K562 (cell line): Measurements from ENCODE around the gene NCOA6. TPM values are rescaled to one million over a fixed set of nuclear protein-coding genes. Genes with fewer than 3 reads are reported as not detected.

ENCODE experiments used
- ATAC-seq: fragments of 200-7000 bp; cut with Tn5 transposase; 3 replicates; pipeline ENCODE4 v1.9.1; 2020; ENCODE audit warnings: moderate library complexity
- BruUV-seq: library from RNA; stranded (reverse); fragments of 400-500 nt; replicated peaks from 2 replicates; lab custom pipeline; 2021; lab: Mats Ljungman, UMichigan
- CTCF ChIA-PET: fragments of 300-600 bp; formaldehyde crosslinking; extraction: SDS; loops from one replicate; lab custom pipeline; 2021; ENCODE audit warnings: low intra/inter-chr PET ratio; lab: Yijun Ruan, JAX
- POLR2A ChIA-PET: fragments of 300-600, 350-650 bp; sonication (Branson Sonifier 250); formaldehyde crosslinking; extraction: SDS; loops from one replicate; lab custom pipeline; 2021; ENCODE audit warnings: antibody characterized with exemption, inconsistent platforms; lab: Yijun Ruan, JAX
- DNase-seq, 4 experiments: peaks; one replicate each; pipeline versions ENCODE4 v3.0.0 to v3.0.0-alpha.2; 2011 to 2018; ENCODE audit warnings: low spot score in 3 of 4, mixed read lengths in 3 of 4; ENCODE audit errors: extremely low read depth in 1 of 4
- FAIRE-seq: peaks from 2 replicates; lab custom pipeline; 2011; peaks lifted over from hg19 to GRCh38; lab: Jason Lieb, UNC
- H2AFZ ChIP-seq: 2 replicates; pipeline ENCODE4 v1.6.0; 2011; ENCODE audit warnings: low read depth, low read length, control low read depth, inconsistent platforms
- H3K27ac ChIP-seq: fragments of 200-600 bp; 3 replicates; pipeline ENCODE4 v1.8.0; 2011; ENCODE audit warnings: low read depth, mild to moderate bottlenecking, control low read depth, inconsistent platforms, low read length, moderate library complexity, mixed read lengths; ENCODE audit errors: extremely low read depth
- H3K27me3 ChIP-seq, 2 experiments: fragments of 300-600 bp in 1 of 2; 2 replicates in 1 of 2; 3 replicates in 1 of 2; pipeline versions ENCODE4 v1.6.0 to v1.8.0; 2011; ENCODE audit warnings: inconsistent platforms in 2 of 2, low read length in 2 of 2, mild to moderate bottlenecking in 1 of 2, mixed read lengths in 1 of 2, moderate library complexity in 1 of 2; ENCODE audit not compliant: control insufficient read depth in 2 of 2, insufficient read depth in 2 of 2
- H3K36me3 ChIP-seq: fragments of 300-600 bp; 3 replicates; pipeline ENCODE4 v1.8.0; 2011; ENCODE audit warnings: mild to moderate bottlenecking, low read length, inconsistent platforms; ENCODE audit not compliant: control insufficient read depth, insufficient read depth
- H3K4me1 ChIP-seq, 2 experiments: fragments of 200-600 bp in 1 of 2; replicated peaks in 1 of 2; 2 replicates in 1 of 2; 3 replicates in 1 of 2; pipeline versions ENCODE4 v1.5.1 to v1.8.0; 2011; ENCODE audit warnings: inconsistent platforms in 2 of 2, low read length in 2 of 2, mild to moderate bottlenecking in 1 of 2, mixed read lengths in 1 of 2, moderate library complexity in 1 of 2; ENCODE audit not compliant: control insufficient read depth in 2 of 2, insufficient read depth in 2 of 2
- H3K4me2 ChIP-seq: 2 replicates; pipeline ENCODE4 v1.6.1; 2011; ENCODE audit warnings: low read length, control low read depth, inconsistent platforms, mixed read lengths; ENCODE audit not compliant: insufficient read depth
- H3K4me3 ChIP-seq: fragments of 200-600 bp; sonication (generic), shearing (Covaris generic); 2 replicates; pipeline ENCODE4 v1.5.1; 2016; ENCODE audit warnings: control low read depth, inconsistent platforms
- H3K79me2 ChIP-seq: fragments of 200-600 bp; 3 replicates; pipeline ENCODE4 v1.8.0; 2011; ENCODE audit warnings: low read length, inconsistent platforms; ENCODE audit not compliant: control insufficient read depth, insufficient read depth
- H3K9ac ChIP-seq, 2 experiments: 2 replicates each; pipeline versions ENCODE4 v1.6.0 to v1.6.1; 2011; ENCODE audit warnings: low read depth in 2 of 2, low read length in 2 of 2, control low read depth in 1 of 2, inconsistent platforms in 1 of 2, mild to moderate bottlenecking in 1 of 2, mixed read lengths in 1 of 2; ENCODE audit not compliant: insufficient read depth in 1 of 2
- H3K9me1 ChIP-seq: one replicate; pipeline ENCODE4 v1.6.0; 2011; ENCODE audit warnings: inconsistent platforms, mild to moderate bottlenecking, low read length, moderate library complexity; ENCODE audit not compliant: control insufficient read depth, insufficient read depth
- H3K9me3 ChIP-seq: replicated peaks from 2 replicates; pipeline ENCODE4 v1.5.1; 2011; ENCODE audit warnings: low read depth, low read length, inconsistent platforms; ENCODE audit not compliant: control insufficient read depth, insufficient read depth
- H4K20me1 ChIP-seq: replicated peaks from 2 replicates; pipeline ENCODE4 v1.6.1; 2011; ENCODE audit warnings: low read length, inconsistent platforms, mixed read lengths; ENCODE audit not compliant: control insufficient read depth, insufficient read depth
- GABPB1 ChIP-seq: sonication (generic); formaldehyde crosslinking; IDR thresholded peaks from 2 replicates; pipeline ENCODE4 v1.8.0; 2022; ENCODE audit warnings: mild to moderate bottlenecking, missing genetic modification reagents
- TAF1 ChIP-seq: IDR thresholded peaks from 2 replicates; pipeline ENCODE4 v1.6.1; 2011; ENCODE audit warnings: mild to moderate bottlenecking, low read length, moderate library complexity; ENCODE audit not compliant: insufficient read depth, control insufficient read depth, severe bottlenecking; ENCODE audit errors: extremely low read depth
- TAF7 ChIP-seq: fragments of 450-650 bp; IDR thresholded peaks from 2 replicates; pipeline ENCODE4 v1.6.1; 2016; ENCODE audit warnings: missing genetic modification characterization, missing compliant biosample characterization
- ZC3H4 ChIP-seq: sonication (generic); formaldehyde crosslinking; IDR thresholded peaks from 2 replicates; pipeline ENCODE4 v1.9.0; 2021; ENCODE audit warnings: missing genetic modification reagents, borderline replicate concordance
- ZFP1 ChIP-seq: fragments of 450-650 bp; formaldehyde crosslinking; IDR thresholded peaks from 2 replicates; pipeline ENCODE4 v1.4.0; 2020; ENCODE audit warnings: mild to moderate bottlenecking, mixed read lengths
- WGBS: fragments of 100-300 bp; shearing (Covaris generic); methylation state at CpG from one replicate; pipeline ENCODE4 v1.1.6; 2016; ENCODE audit warnings: low coverage, mixed read lengths; ENCODE audit not compliant: insufficient coverage; ENCODE audit errors: missing lambda C conversion rate; 5-methylcytosine and 5-hydroxymethylcytosine counted together
- in situ Hi-C: fragments of 300-500 bp; cut with MboI; formaldehyde crosslinking; loops from 4 replicates; pipeline ENCODE4 v1.15.0; 2018; ENCODE audit warnings: inconsistent platforms, mixed read lengths
- intact Hi-C: fragments of 100-400 bp; cut with micrococcal nuclease; formaldehyde crosslinking; loops from 2 replicates; pipeline ENCODE4 v1.14.2; 2022
- polyA plus RNA-seq, 8 experiments: library from polyadenylated mRNA; depleted of rRNA in 4 of 8; stranded (reverse) in 5 of 8; unstranded in 3 of 8; fragments of >200 nt; fragmentation: Nextera tagmentation in 2 of 8; fragmentation: Illumina TruSeq in 1 of 8; extraction: Ambion mirVana in 2 of 8; extraction: Trizol in 1 of 8; gene quantifications; 2 replicates each; pipeline versions ENCODE4 v1.2.1 to v1.2.3, GENCODE V29; 2011 to 2014; ENCODE audit warnings: inconsistent platforms in 1 of 8, missing spikeins in 1 of 8
- total RNA-seq, 7 experiments: library from RNA; depleted of rRNA in 6 of 7; stranded (reverse); fragments of >200 nt in 6 of 7; fragmentation: Illumina TruSeq in 2 of 7; extraction: Trizol in 2 of 7; gene quantifications; 2 replicates each; pipeline versions ENCODE4 v1.2.1 to v1.2.3, GENCODE V29; 2011 to 2021; ENCODE audit warnings: low replicate concordance in 1 of 7
- TF ChIP-seq, protein P1 (sequence below): sonication (generic); formaldehyde crosslinking; IDR thresholded peaks from 2 replicates; pipeline ENCODE4 v1.8.0; 2022; ENCODE audit warnings: mild to moderate bottlenecking, missing genetic modification reagents, borderline replicate concordance
- TF ChIP-seq, protein P2 (sequence below): fragments of 450-650 bp; IDR thresholded peaks from 2 replicates; pipeline ENCODE4 v1.6.1; 2016; ENCODE audit warnings: antibody characterized with exemption
- TF ChIP-seq, protein P3 (sequence below), 2 experiments: fragments of 450-650 bp in 1 of 2; sonication (generic) in 1 of 2; formaldehyde crosslinking in 1 of 2; IDR thresholded peaks in 1 of 2; conservative IDR thresholded peaks in 1 of 2; 2 replicates each; pipeline versions ENCODE4 v1.6.1 to v1.8.1; 2016 to 2023; ENCODE audit warnings: mild to moderate bottlenecking in 2 of 2, moderate library complexity in 2 of 2, inconsistent platforms in 1 of 2, missing genetic modification reagents in 1 of 2
- TF ChIP-seq, protein P4 (sequence below): fragments of 450-650 bp; IDR thresholded peaks from 2 replicates; pipeline ENCODE4 v1.6.1; 2016

NCOA6 gene
- total and polyA plus RNA-seq, 9 of the 15 experiments (the other 6 are each of a cell fraction or from before 2014, with no cell fraction given), result 6.1 to 25.0 (median 9.5) TPM

DNA sequence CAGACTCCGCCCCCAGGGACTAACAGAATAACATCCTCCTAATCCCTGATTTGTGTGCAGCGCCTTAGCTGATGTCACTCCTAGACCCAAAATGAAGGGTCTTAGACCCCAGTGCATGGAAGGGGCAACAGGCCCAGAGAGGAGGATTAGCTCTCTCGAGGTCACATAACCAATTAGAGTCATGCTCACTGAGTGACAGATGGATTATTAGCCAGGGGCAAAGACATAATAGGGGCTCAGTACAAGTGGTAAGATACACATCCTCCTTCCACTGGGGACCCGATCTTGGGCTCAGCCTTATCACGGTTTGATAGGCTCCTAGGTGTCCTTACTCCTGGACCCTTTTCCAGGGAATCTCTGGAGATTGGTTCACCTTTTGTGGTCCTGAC is 120.4 kb downstream of the NCOA6 start:
- Histone ChIP-seq H3K27me3 (no peaks in the 10 kb centered on the region), H3K4me2 (peak overlapping the region; percentile 90), H4K20me1 (no peaks in the 10 kb centered on the region), H3K36me3 (no peaks in the 10 kb centered on the region), H3K4me3 (peak overlapping the region; percentile 92), H3K9me1 (no peaks in the 10 kb centered on the region), H2AFZ (peak overlapping the region; percentile 87), H3K4me1 (peaks cover 16 to 34% of the 10 kb centered on the region in 2 experiments), H3K27ac (peak overlapping the region; percentile 92), H3K9ac (peak overlapping the region; percentile 60 to 87; a peak in 3 of 4 replicates), H3K79me2 (no peaks in the 10 kb centered on the region), H3K9me3 (no peaks in the 10 kb centered on the region)
- 26% methylated on average over 5 of the region's 5 CpGs for WGBS
- peak; percentile 2 for TF ChIP-seq TAF1
- TF ChIP-seq ZFP1, result no peak
- TF ChIP-seq, protein P1, sequence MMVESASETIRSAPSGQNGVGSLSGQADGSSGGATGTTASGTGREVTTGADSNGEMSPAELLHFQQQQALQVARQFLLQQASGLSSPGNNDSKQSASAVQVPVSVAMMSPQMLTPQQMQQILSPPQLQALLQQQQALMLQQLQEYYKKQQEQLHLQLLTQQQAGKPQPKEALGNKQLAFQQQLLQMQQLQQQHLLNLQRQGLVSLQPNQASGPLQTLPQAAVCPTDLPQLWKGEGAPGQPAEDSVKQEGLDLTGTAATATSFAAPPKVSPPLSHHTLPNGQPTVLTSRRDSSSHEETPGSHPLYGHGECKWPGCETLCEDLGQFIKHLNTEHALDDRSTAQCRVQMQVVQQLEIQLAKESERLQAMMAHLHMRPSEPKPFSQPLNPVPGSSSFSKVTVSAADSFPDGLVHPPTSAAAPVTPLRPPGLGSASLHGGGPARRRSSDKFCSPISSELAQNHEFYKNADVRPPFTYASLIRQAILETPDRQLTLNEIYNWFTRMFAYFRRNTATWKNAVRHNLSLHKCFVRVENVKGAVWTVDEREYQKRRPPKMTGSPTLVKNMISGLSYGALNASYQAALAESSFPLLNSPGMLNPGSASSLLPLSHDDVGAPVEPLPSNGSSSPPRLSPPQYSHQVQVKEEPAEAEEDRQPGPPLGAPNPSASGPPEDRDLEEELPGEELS (CRISPR knock-in tag), result 0 out of 2 replicates have a peak, but pooled peaks have one; percentile 6
- TF ChIP-seq, protein P2, sequence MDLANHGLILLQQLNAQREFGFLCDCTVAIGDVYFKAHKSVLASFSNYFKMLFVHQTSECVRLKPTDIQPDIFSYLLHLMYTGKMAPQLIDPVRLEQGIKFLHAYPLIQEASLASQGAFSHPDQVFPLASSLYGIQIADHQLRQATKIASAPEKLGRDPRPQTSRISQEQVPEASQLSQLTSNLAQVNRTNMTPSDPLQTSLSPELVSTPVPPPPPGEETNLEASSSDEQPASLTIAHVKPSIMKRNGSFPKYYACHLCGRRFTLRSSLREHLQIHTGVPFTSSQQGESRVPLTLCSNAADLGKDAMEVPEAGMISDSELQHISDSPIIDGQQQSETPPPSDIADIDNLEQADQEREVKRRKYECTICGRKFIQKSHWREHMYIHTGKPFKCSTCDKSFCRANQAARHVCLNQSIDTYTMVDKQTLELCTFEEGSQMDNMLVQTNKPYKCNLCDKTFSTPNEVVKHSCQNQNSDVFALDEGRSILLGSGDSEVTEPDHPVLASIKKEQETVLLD, result 0 out of 2 replicates have a peak, but pooled peaks have one; percentile 6
- TF ChIP-seq, protein P3, sequence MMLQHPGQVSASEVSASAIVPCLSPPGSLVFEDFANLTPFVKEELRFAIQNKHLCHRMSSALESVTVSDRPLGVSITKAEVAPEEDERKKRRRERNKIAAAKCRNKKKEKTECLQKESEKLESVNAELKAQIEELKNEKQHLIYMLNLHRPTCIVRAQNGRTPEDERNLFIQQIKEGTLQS (IDR thresholded peaks at IDR 0.05), result no peak
- TF ChIP-seq, protein P3 (CRISPR knock-in tag; conservative IDR thresholded peaks at IDR 0.05), result 0 out of 2 replicates have a peak, but pooled peaks have one; percentile 7
- TF ChIP-seq ZC3H4 (CRISPR knock-in tag), result 0 out of 2 replicates have a peak, but pooled peaks have one; percentile 2
- no peak for TF ChIP-seq TAF7 (tag)
- peak; percentile 35; the same call in 1 of the 2 replicates for TF ChIP-seq GABPB1 (CRISPR knock-in tag)
- TF ChIP-seq, protein P4, sequence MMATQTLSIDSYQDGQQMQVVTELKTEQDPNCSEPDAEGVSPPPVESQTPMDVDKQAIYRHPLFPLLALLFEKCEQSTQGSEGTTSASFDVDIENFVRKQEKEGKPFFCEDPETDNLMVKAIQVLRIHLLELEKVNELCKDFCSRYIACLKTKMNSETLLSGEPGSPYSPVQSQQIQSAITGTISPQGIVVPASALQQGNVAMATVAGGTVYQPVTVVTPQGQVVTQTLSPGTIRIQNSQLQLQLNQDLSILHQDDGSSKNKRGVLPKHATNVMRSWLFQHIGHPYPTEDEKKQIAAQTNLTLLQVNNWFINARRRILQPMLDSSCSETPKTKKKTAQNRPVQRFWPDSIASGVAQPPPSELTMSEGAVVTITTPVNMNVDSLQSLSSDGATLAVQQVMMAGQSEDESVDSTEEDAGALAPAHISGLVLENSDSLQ, result 0 out of 2 replicates have a peak, but pooled peaks have one; percentile 11
- intact Hi-C loops, result loop anchor here (5.0 kb wide), 1 partner anchor 513 kb away; no protein-coding TSS in a partner anchor
- no peak for FAIRE-seq
- POLR2A ChIA-PET, result interaction anchor here (0.7 to 2.0 kb wide), 2 partner anchors 166 to 234 kb away, joined by 3 to 7 read pairs; no protein-coding TSS in a partner anchor
- ATAC-seq, result no peak
- no peak for DNase-seq
- in situ Hi-C loops, result loop anchor here (10.0 kb wide), 2 partner anchors 170 to 390 kb away; no protein-coding TSS in a partner anchor
- BruUV-seq, result TSS peak; percentile 64
- CTCF ChIA-PET, result interaction anchor here (0.9 kb wide), 1 partner anchor 167 kb away, joined by 4 read pairs; no protein-coding TSS in a partner anchor
